G401.6 (cell line): ENCODE results near the gene PROM2.

ENCODE experiments used
- FAIRE-seq: peaks from 2 replicates; lab custom pipeline; 2012; peaks lifted over from hg19 to GRCh38; lab: Jason Lieb, UNC

Gene PROM2

DNA sequence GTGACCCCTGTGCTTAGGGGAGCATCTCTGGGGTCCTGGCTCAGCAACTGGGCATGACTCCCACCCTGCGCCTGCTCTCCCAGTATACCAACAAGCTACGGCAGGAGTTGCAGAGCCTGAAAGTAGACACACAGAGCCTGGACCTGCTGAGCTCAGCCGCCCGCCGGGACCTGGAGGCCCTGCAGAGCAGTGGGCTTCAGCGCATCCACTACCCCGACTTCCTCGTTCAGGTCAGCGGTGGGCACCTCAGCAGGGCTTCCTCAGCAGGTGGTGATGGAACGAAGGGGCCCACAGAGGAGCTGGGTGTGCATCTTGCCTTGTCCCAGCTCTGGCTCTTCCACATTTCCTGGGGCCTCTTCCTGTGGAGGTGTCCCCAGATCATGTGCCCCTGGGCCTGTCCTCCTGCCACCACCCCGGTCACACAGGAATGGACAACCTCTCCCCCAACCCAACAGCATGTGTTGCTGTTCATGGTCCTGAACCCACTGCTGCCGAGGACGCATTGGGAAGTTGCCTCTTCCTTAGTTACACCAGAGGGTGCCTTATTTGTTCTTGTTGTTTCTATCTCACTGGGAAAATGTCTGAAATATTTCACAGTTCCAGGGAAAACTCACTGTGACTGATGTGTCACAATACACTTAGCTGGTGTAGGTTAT lies 10.8 kb downstream of the PROM2 start:
- no peak for FAIRE-seq

DNA sequence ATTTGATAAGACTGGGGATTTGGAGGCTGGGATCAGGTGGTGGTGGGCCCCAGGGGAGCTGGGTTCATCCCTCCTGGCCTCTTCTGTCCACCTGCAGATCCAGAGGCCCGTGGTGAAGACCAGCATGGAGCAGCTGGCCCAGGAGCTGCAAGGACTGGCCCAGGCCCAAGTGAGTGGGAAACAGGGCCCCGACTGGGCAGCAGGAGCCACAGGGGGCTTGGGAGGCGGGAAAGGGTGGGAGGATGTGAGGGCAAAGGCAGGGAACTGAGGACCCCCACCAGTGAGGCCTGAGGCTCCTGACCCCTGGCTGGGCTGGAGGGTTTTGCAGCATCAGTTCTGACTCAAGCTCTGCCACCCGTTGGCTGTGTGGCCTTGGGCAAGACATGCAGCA lies 11.3 kb downstream of the PROM2 start:
- FAIRE-seq: no peak

DNA sequence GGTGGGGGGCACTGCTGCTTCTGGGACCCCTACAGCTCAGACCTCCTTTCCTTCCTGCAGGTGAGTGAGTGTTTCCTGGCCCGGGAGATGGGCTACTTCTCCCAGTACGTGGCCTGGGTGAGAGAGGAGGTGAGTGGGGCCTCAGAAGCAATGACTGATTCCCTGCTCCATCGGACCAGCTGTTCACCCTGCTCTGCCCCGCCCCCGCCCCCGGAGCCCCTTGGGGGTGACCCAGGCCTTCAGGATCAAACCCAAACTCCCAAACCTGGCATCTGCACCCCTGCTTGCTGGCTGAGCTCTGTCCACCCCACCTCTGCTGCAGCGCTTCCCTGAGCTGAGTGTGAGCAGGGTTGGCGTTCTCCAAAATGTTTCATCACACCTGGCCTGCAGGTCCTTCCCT lies 13.1 kb downstream of the PROM2 start:
- no peak for FAIRE-seq

DNA sequence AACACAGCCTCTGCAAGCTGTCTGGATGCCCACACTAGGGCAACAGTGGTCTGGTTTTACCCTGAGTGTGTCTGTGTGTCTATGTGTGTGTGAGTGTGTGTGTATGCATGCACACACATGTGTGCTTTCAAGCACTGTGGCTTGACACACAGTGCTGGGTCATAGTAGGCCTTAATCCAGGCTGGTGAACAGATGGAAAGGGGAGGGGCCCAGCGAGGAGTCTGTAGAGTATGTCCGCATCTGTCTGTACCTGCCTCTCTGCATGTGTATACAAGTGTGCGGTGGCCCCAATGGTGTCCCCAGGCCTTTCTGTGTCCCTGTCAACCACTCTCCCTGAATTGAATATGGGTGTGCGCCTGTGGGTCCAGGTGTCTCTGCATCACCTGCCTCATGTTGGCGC lies 13.6 kb downstream of the PROM2 start:
- FAIRE-seq: no peak

DNA sequence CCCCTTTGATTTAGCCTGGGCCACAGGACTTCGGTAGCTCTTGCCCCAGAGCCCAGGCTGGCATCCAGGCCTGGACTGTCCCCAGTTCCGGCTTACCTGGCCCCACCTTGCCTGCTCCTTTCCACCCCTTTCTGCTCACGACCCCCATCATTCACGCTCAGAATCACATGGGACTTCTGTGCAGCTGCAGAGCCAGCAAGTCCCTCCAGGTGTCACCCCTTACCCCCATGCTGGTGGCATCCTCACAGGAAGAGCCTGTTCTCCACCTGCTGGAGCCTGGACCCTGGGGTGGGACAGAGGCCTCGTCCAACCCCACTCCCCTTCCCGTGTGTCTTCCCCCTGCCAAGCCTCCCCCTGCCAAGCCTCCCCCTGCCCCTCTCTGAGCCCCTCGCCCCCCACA lies 15.0 kb downstream of the PROM2 start:
- FAIRE-seq: no peak

DNA sequence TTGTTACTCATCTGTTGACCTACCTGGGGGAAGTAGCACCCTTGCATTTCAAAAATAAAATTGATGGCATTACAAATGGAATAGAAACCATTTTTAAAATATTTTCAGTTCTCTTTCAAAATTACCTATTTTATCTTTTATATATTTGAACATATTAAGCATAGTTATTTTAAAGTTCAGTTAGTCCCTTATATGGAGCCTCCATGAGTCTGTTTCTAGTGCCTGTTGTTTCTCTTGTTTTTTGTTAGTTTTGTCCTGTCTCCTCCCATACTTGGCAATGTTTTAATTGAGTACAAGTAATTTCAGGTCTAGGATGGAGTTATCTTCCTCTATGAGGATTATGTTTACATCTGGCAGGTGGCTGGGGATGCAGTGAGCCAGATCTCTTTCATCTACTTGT lies 17.0 kb downstream of the PROM2 start:
- no peak for FAIRE-seq

DNA sequence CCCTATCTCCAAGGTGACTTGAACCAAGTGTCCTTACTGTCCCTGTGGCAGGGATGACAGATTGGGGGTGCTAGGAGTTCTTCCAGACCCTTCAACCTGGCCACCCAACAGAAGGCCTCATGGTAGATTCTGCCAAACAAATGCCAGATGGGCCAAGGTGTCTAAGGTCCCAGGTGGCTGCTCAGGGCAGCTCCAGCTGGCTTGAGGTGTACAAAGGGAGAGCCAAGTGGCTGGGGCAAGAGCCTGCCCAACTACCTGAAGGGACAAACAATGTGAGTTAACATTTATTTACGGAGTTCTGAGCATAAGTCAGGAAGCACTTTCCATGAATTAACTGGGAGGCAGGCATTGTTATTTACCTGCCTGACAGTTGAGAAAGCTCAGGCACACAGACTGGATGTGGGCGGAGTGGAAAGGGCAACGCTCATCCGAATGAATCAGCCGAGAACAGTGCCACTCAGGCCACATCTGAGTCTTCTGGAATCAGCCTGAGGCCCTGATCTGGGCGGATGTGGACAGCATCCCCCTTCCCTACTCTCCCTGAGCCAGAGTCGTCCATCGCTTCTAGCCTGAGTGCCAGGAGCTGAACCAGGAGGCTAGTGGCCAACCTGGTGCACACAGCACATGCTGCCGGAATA lies 18.5 kb downstream of the PROM2 start:
- no peak for FAIRE-seq

DNA sequence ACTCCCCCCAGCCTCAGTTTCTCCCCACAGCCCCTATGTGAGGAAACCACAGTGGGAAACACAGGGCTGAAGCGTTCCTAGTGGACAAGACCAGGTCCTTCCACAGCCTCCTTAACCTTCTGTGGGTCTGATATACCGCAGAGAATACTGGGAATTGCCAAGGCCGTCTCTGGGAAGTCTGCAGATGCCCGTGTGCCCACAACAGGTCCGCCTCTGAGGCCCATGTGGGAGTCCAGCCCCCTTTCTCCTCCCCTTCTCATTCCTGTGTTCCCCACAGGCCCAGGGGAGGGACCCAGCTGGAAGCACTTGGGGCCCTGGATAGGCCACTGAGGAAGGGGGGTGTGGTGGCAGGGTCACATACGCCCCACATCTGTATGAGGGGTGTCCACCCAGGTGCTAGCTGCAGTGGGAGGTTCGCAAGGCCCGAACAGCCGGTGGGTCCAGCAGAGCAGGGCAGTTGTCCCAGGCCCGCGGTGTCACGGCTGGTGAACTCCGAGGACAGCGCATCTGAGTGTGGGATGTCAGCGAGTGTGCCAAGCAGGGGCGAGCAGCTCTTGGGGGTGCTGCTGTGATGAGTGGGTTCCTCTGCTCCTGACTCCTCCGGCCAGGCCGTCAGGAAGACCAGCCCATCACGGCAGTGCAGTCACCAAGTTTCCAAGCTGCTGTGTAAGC lies 20.5 kb downstream of the PROM2 start:
- FAIRE-seq: no peak

DNA sequence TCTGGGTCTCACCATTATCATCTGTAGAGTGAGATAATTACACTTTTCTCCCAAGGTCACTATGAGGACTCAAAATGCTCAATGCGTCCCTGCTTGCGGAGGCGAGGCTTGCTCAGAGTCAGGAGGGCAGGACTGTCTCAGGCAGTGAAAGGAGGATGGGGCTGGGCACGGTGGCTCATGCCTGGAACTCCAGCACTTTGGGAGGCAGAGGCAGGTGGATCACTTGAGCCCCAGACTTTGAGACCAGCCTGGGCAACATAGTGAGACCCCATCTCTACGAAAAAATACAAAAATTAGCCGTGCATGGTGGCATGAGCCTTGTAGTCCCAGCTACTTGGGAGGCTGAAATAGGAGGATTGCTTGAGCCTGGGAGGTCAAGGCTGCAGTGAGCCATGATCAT lies 21.1 kb downstream of the PROM2 start:
- FAIRE-seq: no peak

DNA sequence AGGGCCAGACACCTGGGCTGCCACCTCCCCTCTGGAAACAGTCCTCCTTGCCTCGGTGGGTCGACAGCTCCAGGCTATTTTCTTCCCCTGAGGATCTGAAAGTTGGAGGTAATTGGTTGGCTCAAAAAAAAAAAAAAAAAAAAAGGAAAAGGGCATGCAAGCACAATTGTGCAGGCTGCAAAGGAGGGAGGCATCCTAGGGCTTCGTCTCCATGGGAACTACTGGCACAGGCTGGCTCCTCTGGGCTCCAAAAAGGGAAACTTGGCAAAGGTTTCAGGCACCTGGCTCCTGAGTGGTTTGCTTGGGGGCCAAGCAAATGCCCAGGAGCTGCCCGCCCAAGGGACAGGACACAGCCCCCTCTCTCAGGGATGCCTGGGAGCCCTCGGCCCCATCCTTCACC lies 21.8 kb downstream of the PROM2 start:
- FAIRE-seq: no peak

DNA sequence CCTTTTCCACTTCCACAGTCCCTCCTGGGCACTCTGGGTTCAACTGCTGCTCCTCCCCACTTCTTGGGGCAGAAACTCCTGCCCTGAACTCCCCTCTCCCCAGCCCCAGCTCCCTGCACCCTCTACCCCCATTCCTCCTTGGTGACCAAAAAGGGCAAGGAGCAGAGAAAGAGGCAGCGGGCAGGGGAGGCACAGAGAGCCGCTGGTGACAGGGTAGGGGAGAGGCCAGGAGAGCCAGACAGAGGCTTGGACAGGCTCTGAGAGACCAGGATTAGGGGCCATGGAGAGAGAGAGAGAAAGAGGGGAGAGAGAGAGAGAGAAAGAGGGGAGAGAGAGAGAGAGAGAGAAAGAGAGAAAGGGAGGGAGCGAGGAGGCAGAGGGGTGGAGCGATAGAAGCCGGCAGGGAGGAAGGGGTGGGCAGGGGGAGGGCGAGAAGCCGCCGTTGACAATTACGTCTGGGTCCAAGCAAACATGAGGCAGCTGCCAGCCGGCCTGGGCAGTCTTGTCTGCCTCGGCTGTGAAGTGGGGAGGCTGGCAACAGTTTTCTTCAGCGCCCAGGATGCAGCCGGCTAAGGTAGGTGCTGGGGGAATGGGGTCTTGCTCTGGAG lies 22.7 kb downstream of the PROM2 start, which contains the start of gene KCNIP3:
TSS of gene KCNIP3 (plus strand) at position 468 of the 608 bp plus-strand sequence. CDS start at position 560, 92 bp downstream.
- FAIRE-seq: no peak

DNA sequence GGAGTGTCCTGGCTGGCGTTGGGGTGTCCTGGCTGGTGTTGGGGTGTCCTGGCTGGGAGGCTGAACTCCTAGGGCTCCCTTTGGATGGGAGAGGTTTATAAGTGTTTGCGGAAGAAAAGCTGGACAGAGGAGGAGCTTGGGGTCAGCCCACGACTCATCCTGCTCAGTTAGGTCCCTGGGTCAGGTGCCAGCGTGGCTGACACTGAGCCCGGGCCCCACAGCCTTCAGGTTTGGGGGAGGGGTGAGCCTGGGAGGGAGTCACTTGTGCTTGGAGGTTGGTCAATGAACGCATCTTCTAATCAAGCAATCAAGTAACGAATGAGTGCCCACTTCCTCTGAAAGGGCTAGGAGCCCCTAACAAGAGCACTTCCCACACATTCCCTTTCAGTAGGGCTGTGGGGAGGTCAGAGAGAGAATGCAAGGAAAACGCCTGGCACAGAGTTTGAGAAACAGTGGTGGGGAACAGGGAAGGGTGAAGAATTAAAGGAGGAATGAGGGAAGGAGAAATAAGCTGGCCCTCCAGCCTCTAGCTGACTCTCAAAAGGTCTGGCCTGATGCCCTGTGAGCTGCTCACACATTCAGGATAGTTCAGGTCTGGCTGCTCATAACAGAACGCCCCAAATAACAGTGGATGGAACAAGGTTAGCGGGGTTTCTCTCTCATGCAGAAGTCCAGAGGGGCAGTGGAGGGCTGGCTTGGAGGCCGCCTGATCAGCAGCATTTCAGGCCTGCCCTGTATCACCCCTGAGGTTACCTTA lies 23.6 kb downstream of the PROM2 start:
- no peak for FAIRE-seq

DNA sequence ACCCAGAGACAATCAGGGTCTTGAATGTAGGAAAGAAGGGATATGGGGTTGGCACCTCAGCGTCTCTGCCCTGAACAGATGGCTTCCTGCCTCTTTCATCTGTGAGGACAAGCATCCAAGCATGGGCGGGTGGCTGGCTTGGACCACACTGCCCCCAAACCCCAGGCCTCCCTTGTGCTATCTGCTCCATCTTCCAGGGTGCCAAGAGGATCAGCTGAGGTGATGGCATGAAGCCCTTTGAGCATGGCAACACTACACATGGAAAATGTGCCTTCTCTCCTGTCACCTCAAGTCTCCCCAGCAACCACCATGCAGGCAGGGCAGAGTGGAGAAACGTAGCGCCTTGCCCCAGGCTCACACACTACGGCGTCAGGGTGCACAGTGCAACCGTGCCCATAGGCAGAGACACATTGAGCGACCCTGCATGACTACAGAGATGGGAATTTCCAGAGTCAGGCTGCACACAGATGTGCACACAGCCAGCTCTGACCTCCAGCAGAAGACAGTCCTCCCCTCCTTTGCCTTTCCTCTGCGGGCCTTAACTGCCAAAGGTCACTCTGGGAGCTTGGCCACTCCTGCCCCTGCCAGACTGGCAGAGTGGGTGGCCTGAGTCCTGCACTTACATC lies 24.4 kb downstream of the PROM2 start:
- no peak for FAIRE-seq

DNA sequence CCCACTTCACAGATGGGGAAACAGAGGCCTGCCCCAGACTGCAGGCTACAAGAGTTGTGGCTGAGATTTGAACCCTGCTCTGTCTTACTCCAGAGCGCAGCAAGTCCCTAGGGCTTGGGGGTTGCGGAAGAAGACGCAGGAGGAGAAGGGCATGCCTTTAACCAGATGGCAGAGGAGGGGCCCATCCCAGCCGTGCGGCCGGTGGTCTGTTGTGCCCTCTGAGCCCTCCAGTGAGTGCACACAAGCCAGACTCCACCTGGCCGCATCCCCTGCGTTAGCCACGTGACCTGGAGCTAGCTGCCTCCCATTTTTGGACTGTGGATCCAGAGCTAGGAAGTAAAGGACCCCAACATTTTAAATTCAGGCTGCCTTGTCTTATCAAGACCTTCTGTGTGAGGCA lies 25.7 kb downstream of the PROM2 start:
- FAIRE-seq: no peak

DNA sequence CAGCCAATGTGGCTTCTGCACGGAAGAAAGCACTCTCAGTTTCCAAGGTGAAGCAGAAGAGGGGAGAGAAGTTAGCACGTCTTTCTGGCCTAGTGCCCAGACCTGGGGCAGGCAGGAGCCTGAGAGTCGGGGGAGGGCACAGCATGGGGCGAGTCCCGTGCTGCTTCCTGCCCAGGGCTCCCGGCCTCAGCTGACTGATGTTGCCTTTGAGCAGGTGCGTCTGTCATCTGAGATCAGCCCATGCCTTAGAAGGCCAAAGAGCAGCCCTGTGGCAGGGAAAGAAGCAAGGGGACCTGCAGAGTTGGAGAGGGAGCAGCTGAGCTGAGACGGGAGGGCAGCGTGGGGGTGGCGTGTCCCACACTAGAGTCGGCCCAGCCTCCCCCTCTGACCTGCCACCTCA lies 26.2 kb downstream of the PROM2 start:
- no peak for FAIRE-seq

DNA sequence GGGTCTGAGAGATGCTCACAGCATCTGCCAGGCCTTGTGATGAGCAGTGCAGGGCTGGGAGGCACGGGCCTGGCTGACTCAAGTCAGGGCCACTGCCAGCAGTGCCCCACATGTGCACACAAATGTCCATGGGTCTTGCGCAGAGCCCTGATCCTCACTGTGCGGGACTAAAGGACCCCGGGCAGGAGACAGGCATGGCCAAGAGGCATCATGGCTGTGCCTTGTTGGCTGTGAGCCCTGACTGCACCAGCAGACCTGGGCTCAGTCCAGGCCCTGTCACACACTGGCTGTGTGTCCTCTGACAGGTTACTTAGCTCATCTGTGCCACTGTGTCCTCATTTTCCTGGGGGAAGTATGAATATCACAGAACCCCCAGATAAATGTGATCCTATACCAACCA lies 26.9 kb downstream of the PROM2 start:
- FAIRE-seq: no peak

DNA sequence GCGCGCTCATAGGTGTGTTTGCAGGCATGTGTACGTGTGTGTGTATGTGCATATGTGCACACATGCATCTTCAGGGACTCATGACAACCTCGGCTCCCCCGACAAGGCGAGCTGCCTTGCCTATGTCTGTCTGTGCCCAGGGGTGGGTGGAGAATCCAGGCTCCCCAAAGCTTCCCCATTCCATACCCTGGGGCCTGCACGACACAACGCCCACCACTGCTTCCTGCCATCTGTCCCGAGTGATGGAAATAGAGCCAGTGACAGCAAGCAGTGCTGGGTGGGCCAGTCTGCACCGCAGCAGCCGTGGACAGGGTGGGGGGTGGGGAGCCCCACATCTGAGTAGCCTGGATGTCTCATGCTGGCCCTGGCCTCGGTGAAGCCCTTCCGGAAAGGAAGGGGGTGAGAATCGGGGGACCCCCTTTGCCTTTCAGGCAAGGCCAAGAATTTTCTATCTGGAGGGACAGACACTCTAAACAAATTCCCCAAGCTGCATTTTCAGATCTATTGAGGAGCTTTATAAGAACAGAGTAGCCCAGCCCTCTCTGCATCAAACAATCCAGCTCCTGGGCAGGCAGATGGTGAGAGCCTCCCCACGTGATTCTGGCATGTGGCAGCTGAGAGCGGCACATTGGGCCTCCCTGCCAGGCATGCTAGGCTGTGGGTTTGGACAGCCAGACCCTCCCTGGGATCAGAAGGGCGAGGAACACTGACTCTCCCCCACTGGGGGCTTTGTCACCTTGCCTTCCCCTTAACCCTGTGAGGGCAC lies 27.8 kb downstream of the PROM2 start:
- FAIRE-seq: no peak

DNA sequence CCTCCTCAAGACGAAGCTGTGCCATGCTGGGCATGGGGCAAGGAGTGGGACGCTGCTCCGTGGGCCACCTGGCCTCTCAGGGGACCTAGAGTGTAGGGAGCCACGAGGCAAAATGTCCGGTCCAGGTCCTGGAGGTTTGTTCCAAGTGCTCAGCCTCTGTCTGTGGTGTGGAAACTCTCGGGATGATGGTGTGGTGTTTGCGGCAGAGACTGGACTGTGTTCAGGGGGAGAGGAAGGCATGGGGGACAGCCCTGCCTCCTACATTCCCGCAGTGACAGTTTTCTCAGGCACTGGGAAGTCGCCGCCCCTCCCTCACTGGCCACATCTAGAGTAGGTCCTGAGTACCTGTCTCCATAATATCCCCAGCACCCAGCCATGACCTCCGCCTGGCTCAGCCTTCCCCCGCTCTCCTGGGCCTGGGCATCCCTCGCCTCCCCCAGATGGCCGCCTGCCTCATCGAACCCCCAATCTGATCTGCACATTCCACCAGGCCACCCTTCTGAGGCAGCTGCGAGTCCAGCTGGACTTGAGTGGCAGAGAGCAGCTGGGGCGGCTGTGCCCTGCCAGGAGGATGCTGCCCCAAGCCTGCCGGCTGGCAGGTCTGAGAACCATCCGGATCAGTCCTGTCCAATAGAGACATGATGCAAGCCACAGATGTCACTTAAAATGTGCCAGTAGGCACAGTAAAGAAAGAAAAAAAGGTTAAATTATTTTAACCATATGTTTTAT lies 29.1 kb downstream of the PROM2 start:
- FAIRE-seq: no peak

DNA sequence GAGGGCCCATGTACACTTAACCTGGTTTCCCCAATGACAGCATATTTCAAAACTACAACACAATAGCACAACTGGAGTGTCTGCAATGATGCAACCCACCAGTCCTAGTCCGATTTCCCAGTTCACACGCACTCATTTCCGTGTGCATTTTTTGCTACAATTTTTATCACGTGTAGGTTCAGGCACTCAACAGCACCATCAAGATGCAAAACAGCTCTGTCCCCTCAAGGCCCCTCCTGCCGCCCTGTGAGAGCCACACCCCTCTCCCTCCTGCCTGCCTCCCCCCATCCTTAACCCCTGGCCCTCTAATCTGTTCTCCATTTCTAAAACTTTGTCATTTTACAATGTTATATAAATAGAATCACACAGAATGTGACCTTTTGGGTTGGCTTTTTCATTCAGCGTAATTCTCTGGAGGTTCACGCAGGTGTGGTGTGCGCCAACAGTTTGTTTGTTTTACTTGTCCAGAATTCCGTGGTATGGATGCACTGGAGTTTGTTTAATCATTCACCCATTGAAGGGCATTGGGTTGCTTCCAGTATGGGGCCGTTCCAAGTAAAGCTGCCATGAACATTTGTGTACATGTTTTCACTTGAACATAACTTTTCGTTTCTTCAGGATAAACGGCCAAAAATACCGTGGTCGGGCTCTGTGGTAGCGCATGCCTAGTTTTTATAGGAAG lies 31.3 kb downstream of the PROM2 start:
- no peak for FAIRE-seq

DNA sequence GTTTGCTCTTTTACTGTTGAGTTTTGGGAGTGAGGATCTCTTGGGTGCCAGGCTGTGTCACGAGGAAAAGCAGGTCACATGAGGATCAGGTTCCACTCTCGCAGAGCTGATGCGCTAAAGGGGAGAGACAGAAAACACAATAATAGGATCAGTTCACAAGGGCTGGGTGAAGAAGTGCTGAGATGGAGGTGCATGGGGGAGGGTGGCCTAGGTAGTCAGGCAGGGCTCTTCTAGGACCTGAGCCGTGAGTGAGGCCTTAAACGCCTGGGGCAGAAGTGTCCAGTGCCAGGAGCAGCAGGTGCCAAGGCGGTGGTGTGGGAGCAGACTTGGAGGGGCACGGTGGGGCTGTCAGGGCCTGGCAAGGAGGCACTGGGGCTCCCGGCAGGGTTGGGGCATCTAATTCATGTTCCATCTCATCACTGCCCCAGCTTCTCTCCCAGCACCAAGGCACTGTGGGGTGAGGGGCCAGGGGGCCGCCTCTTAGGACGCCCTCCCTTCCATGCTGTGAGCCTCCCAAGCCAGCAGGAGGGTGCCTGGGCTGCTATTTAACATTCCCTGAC lies 32.2 kb downstream of the PROM2 start:
- no peak for FAIRE-seq
